Caki2 (cell line): ENCODE data around the gene LRP1-AS. TPM values are rescaled to one million over a fixed set of nuclear protein-coding genes. Genes with fewer than 3 reads are reported as not detected.

Source experiments
- DNase-seq: peaks from one replicate; pipeline ENCODE4 v3.0.0-alpha.2; 2015; ENCODE audit warnings: low read depth
- in situ Hi-C: cut with HindIII; loops from 2 replicates; pipeline ENCODE4 v1.10.0; 2016; ENCODE audit warnings: low sequenced_read_pairs, low pct_unique_long_range_greater_than_20kb, mixed read lengths
- total RNA-seq: library from RNA; depleted of rRNA; stranded (reverse); fragments of >200 nt; shearing (Covaris generic); gene quantifications from 2 replicates; pipeline ENCODE4 v1.2.3, GENCODE V29; 2014; ENCODE audit warnings: low replicate concordance

The LRP1-AS gene
- total RNA-seq, 1 experiment from 2014 or later: not detected

- peak; percentile 94 for DNase-seq
- in situ Hi-C loops: no loop called here
Observed at GRCh38 chr12:57111031-57111734, 36.2 kb downstream of the LRP1-AS start, which contains the start of gene STAT6. TSS of gene STAT6 (minus strand) at chr12:57111362. CDS start at chr12:57108278, 3,084 bp downstream.

- DNase-seq: peak; percentile 70
- in situ Hi-C loops: no loop called here
Observed at GRCh38 chr12:57110104-57111030, 37.1 kb downstream of the LRP1-AS start.

DNA sequence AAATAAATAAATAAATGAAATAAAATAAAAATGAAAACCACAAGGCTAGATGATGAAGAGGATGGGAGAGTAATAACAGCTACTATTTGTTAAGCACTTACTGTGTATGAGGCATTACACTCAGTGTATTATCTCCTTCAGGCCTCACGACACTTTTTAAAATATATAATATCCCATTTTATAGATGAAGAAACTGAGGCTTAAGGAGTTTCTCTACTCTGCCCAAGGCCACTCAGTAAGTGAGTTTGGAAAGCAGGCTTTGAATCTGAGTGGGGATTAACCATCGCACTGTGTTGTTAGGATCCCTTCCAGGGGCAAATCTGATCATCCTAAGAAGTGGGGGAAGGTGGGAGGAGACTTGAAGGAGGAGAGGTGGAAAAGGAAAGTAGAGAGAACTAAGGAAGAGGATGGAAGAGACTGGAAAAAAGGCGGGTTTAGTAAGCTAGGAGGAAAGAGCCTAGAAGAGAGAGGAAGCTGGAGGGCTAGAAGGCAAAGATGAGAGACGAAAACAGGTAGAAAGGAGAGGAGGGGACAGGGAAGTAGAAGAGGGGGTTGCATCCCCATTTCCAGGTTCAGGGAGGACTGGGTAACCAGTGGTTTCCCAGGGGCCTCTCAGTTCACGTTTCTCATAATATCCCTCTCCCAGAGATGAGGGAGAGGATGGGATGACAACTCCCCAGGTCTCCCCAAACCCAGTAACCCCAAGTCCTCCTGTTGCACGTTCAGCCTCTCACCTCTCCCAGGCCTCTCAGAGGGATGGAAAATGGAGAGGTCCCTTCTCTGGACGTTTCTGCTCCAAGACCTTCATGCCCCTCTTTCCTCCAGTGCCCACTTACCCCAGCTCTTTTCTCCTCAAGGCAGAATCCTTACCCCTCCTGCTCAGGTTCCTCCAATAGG, 38.0 kb downstream of the LRP1-AS start:
- DNase-seq: no peak
- in situ Hi-C loops: no loop called here

DNA sequence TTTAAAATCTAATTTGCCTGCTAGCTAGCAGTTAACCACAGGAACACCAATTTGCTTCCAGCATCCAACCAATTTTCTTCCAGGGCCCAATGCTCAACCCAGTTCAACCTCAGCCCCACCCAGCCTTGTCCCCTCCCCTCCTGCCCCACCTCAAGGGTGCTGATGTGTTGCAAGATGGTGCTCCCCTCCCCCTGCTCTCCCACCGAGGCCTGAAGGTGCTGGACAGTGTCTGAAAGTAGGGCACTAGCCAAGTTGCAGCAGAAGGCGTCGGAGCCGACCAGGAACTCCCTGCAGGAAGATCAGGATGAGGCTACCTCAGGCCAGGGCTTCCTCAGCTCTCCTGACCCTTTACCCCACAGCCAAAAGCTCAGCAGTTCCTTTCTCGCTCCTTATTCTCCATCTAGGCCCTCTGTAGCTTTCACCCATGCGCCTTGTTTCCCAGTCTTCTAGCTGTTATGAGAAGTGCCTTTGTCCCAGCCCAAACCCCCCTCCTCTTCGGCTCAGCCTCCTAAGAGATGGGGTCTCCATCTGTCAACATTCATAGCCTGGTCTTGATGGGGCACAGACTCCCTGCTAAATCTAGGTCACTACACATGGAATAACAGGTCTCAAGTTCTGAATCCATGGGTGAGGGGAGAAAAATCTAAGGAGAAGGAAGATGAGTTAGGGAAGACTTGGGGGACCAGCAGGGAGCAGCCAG, 39.8 kb downstream of the LRP1-AS start:
- in situ Hi-C loops: no loop called here
- no peak for DNase-seq

GRCh38 chr12:57106021-57106708, 41.3 kb downstream of the LRP1-AS start:
- in situ Hi-C loops: no loop called here
- DNase-seq: no peak

GRCh38 chr12:57105011-57105753, 42.2 kb downstream of the LRP1-AS start:
- in situ Hi-C loops: no loop called here
- DNase-seq: no peak

- no peak for DNase-seq
- in situ Hi-C loops: no loop called here
Observed at GRCh38 chr12:57104292-57104910, 43.0 kb downstream of the LRP1-AS start.

DNA sequence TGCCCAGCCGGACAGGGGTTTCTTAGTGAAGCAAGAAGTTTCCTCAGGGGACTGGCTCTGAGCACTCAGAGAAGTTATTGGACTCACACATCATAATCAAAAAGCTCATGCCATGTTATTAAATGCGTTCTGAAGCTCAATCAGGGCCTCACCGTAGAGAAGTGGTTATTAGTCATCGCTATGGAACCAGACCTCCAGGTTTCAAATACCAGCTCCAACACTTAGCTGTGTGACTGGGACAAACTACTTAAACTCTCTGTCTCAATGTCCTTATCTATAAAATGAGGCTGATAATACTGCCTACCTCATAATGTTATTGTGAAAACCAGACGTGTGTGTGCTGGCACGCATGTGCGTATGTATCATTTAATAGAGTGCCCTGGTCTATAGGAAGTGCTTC, 43.6 kb downstream of the LRP1-AS start:
- DNase-seq: no peak

DNA sequence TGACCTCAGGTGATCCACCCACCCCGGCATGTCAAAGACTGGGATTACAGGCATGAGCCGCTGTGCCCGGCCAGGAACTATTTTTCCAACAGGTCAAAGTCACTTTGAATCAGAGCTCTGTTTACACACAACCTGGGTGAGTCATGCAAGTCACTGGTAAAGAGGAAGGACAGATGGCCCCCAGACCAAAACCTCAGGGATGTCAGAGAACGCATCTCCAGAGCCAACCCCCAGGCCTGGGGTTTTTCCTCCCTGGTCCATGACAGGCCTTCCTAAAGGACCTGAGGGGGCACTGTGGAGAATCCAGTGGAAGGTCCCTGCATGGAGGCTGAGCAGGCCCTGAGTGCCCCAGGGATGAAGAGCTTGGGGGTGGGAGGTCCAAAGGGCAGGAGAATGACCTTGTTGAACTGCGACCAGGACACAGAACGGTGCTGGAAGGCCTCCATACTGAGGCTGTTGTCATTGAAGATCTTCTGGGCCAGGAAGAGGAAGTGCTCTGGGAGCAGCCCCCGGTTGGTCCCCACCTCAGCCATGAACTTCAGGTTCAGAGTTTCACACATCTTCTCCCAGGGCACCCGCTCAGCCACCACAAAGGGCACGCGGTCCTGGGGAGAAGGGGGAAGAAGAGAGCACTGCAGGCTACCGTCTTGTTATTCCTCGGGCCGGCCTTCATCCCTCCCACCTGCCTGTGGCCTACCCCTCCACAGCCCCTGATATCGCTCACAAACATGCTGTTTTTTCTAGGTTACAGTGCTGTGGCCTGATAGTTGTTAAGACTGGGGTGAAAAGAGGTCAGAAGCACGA, 45.3 kb downstream of the LRP1-AS start:
- in situ Hi-C loops: no loop called here
- peak; percentile 54 for DNase-seq

More for the DNA sequence above, 43.6 kb downstream of the LRP1-AS start:
- in situ Hi-C loops: no loop called here

GRCh38 chr12:57099766-57100165, 47.7 kb downstream of the LRP1-AS start:
- in situ Hi-C loops: no loop called here

GRCh38 chr12:57099047-57099714, 48.2 kb downstream of the LRP1-AS start:
- in situ Hi-C loops: no loop called here
- no peak for DNase-seq

More at GRCh38 chr12:57099766-57100165, 47.7 kb downstream of the LRP1-AS start:
- DNase-seq: no peak

GRCh38 chr12:57098546-57098945, 48.9 kb downstream of the LRP1-AS start:
- DNase-seq: no peak
- in situ Hi-C loops: no loop called here

- in situ Hi-C loops: no loop called here
- no peak for DNase-seq
Observed at GRCh38 chr12:57097554-57097835, 49.9 kb downstream of the LRP1-AS start.

DNA sequence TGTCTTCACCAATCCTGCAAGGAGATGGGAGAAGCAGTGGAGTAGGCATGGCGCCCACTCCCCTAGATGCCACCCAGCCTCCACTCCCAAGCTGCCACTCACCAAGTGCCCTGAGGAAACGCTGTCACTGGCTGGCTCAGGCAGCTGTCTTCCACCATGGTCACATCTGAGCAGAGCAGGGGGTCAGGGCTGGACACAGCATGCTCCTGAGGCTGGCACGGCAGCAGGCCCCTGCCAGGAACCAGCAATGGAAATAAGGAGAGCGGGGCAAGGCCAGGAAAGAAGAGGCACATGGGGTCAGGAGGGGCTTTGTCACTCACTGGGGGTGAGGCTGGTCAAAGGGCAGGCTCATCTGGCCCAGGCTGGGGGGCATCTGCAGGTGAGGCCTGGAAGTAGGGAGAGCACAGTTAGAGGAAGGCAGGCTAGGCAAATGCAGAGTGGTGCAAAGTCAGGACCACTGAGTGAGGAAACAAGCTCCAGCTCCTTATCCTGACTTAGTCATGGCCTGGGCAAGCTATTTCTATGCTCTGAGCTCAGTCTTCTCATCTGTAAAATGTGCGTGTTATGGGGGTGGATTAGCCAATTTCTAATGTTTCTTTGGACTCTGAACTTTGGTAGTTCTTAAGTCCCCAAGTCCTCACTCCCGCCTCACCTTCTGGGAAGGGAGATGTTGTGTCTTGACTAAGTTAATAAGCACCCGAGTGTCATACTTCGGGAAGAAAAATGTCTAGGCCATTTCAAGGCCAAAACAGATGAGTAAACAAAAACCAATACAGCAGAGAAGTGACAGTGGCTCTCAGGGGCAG, 50.5 kb downstream of the LRP1-AS start:
- in situ Hi-C loops: no loop called here
- DNase-seq: no peak
